H1 (cell line): ENCODE measurements around the gene ZNF521. TPM values are rescaled to one million over a fixed set of nuclear protein-coding genes. Genes with fewer than 3 reads are reported as not detected.

ENCODE experiments used
- CTCF ChIA-PET: fragments of 300-600 bp; sonication (Branson Sonifier 250); formaldehyde crosslinking; loops from one replicate; lab custom pipeline; 2021; ENCODE audit not compliant: partially characterized antibody; lab: Charles Lee
- POLR2A ChIA-PET: fragments of 300-600 bp; sonication (Branson Sonifier 250); formaldehyde crosslinking; loops from one replicate; lab custom pipeline; 2021; ENCODE audit warnings: inconsistent platforms; ENCODE audit not compliant: partially characterized antibody; lab: Charles Lee
- DNase-seq, 2 experiments: peaks; one replicate each; pipeline versions ENCODE4 v3.0.0 to v3.0.0-alpha.2; 2010 to 2022; ENCODE audit warnings: low spot score in 2 of 2, low read depth in 1 of 2, mixed read lengths in 1 of 2
- FAIRE-seq: peaks from 2 replicates; lab custom pipeline; 2011; peaks lifted over from hg19 to GRCh38; lab: Jason Lieb, UNC
- H2AFZ ChIP-seq: 2 replicates; pipeline ENCODE4 v1.8.1; 2012; ENCODE audit warnings: low read length, inconsistent platforms
- H2AK5ac ChIP-seq: 2 replicates; pipeline ENCODE4 v1.6.1; 2013; ENCODE audit warnings: low read depth, low read length
- H2BK120ac ChIP-seq: replicated peaks from 2 replicates; pipeline ENCODE3; 2013; ENCODE audit warnings: low read depth, low read length, inconsistent platforms
- H2BK12ac ChIP-seq: 2 replicates; pipeline ENCODE4 v1.6.1; 2013; ENCODE audit warnings: low read depth, low read length
- H2BK15ac ChIP-seq: 2 replicates; pipeline ENCODE4 v1.6.1; 2013; ENCODE audit warnings: low read length
- H2BK20ac ChIP-seq: 2 replicates; pipeline ENCODE4 v1.6.1; 2013; ENCODE audit warnings: low read length
- H2BK5ac ChIP-seq: 2 replicates; pipeline ENCODE4 v1.6.1; 2013; ENCODE audit warnings: low read depth, low read length
- H3K14ac ChIP-seq: 2 replicates; pipeline ENCODE4 v1.6.1; 2013; ENCODE audit warnings: inconsistent platforms; ENCODE audit not compliant: insufficient read length
- H3K18ac ChIP-seq: 2 replicates; pipeline ENCODE4 v1.6.1; 2013; ENCODE audit warnings: low read length; ENCODE audit errors: extremely low read depth
- H3K23ac ChIP-seq: 2 replicates; pipeline ENCODE4 v1.6.1; 2013; ENCODE audit warnings: inconsistent platforms; ENCODE audit not compliant: insufficient read length
- H3K23me2 ChIP-seq: 2 replicates; pipeline ENCODE4 v1.6.1; 2013; ENCODE audit warnings: low read depth, low read length
- H3K27ac ChIP-seq: 2 replicates; pipeline ENCODE4 v1.6.1; 2011; ENCODE audit warnings: low read depth, low read length, inconsistent platforms
- H3K27me3 ChIP-seq, 4 experiments: replicated peaks in 1 of 4; 1 replicate in 1 of 4; 2 replicates in 3 of 4; pipeline versions ENCODE4 v1.6.1 to v1.8.1; 2011 to 2013; ENCODE audit warnings: low read length in 3 of 4, mild to moderate bottlenecking in 3 of 4, inconsistent platforms in 2 of 4, mixed read lengths in 2 of 4, moderate library complexity in 1 of 4; ENCODE audit not compliant: control insufficient read depth in 3 of 4, insufficient read depth in 3 of 4; ENCODE audit errors: extremely low read depth in 1 of 4
- H3K36me3 ChIP-seq, 4 experiments: 2 replicates each; pipeline versions ENCODE4 v1.6.1 to v1.8.1; 2011 to 2013; ENCODE audit warnings: mild to moderate bottlenecking in 4 of 4, low read length in 3 of 4, moderate library complexity in 2 of 4, control low read depth in 1 of 4, inconsistent platforms in 1 of 4; ENCODE audit not compliant: insufficient read depth in 4 of 4, control insufficient read depth in 2 of 4
- H3K4ac ChIP-seq: replicated peaks from 2 replicates; pipeline ENCODE3; 2013; ENCODE audit warnings: low read length, low read depth, mixed read lengths, inconsistent platforms; ENCODE audit not compliant: insufficient read length
- H3K4me1 ChIP-seq, 4 experiments: replicated peaks in 1 of 4; 1 replicate in 1 of 4; 2 replicates in 3 of 4; pipeline versions ENCODE4 v1.6.1 to v1.8.1; 2011 to 2013; ENCODE audit warnings: low read length in 3 of 4, inconsistent platforms in 2 of 4, mixed read lengths in 1 of 4; ENCODE audit not compliant: insufficient read depth in 4 of 4, control insufficient read depth in 3 of 4
- H3K4me2 ChIP-seq, 2 experiments: 2 replicates each; pipeline versions ENCODE4 v1.6.1 to v1.8.1; 2011 to 2013; ENCODE audit warnings: low read depth in 2 of 2, low read length in 2 of 2, control low read depth in 1 of 2, inconsistent platforms in 1 of 2, mild to moderate bottlenecking in 1 of 2; ENCODE audit not compliant: insufficient read depth in 1 of 2
- H3K4me3 ChIP-seq, 4 experiments: fragments of 200-600, 300-600 bp in 1 of 4; sonication (generic), shearing (Covaris generic), sonication (Bioruptor Twin) in 1 of 4; 2 replicates each; pipeline versions ENCODE4 v1.5.1 to v1.8.1; 2011 to 2016; ENCODE audit warnings: low read length in 4 of 4, low read depth in 3 of 4, control low read depth in 2 of 4, inconsistent platforms in 2 of 4, mild to moderate bottlenecking in 2 of 4, mixed read lengths in 1 of 4, moderate library complexity in 1 of 4; ENCODE audit not compliant: insufficient read depth in 2 of 4; ENCODE audit errors: extremely low read depth in 1 of 4
- H3K56ac ChIP-seq: replicated peaks from 2 replicates; pipeline ENCODE3; 2013; ENCODE audit warnings: low read depth, mild to moderate bottlenecking, mixed read lengths, low read length, inconsistent platforms; ENCODE audit not compliant: insufficient read length
- H3K79me1 ChIP-seq: 2 replicates; pipeline ENCODE4 v1.6.1; 2013; ENCODE audit warnings: low read depth, low read length, control low read depth
- H3K79me2 ChIP-seq, 2 experiments: 2 replicates each; pipeline versions ENCODE4 v1.6.1 to v1.8.1; 2012 to 2013; ENCODE audit warnings: low read length in 2 of 2, mild to moderate bottlenecking in 2 of 2, inconsistent platforms in 1 of 2; ENCODE audit not compliant: insufficient read depth in 2 of 2, control insufficient read depth in 1 of 2
- H3K9ac ChIP-seq, 4 experiments: replicated peaks in 1 of 4; 1 replicate in 1 of 4; 2 replicates in 3 of 4; pipeline versions ENCODE4 v1.6.1 to v1.8.1; 2011 to 2013; ENCODE audit warnings: low read depth in 3 of 4, low read length in 3 of 4, control low read depth in 2 of 4, mild to moderate bottlenecking in 2 of 4, moderate library complexity in 2 of 4, inconsistent platforms in 1 of 4; ENCODE audit errors: extremely low read depth in 1 of 4
- H3K9me3 ChIP-seq, 2 experiments: 2 replicates each; pipeline versions ENCODE4 v1.6.1 to v1.8.1; 2012 to 2013; ENCODE audit warnings: mild to moderate bottlenecking in 2 of 2, moderate library complexity in 2 of 2, control low read depth in 1 of 2, inconsistent platforms in 1 of 2, low read depth in 1 of 2, low read length in 1 of 2, mixed read lengths in 1 of 2; ENCODE audit not compliant: insufficient read depth in 2 of 2
- H4K20me1 ChIP-seq, 2 experiments: replicated peaks in 1 of 2; 2 replicates each; pipeline versions ENCODE3 to v1.8.1; 2011 to 2013; ENCODE audit warnings: inconsistent platforms in 2 of 2, low read length in 2 of 2, mild to moderate bottlenecking in 1 of 2; ENCODE audit not compliant: insufficient read depth in 2 of 2, control insufficient read depth in 1 of 2
- H4K5ac ChIP-seq: 2 replicates; pipeline ENCODE4 v1.6.1; 2013; ENCODE audit warnings: low read length, low read depth, mixed read lengths, inconsistent platforms; ENCODE audit not compliant: insufficient read length
- H4K8ac ChIP-seq: 2 replicates; pipeline ENCODE4 v1.8.0; 2013; ENCODE audit warnings: mild to moderate bottlenecking, moderate library complexity, low read length, inconsistent platforms; ENCODE audit not compliant: insufficient read depth; ENCODE audit errors: extremely low read depth
- H4K91ac ChIP-seq: replicated peaks from 2 replicates; pipeline ENCODE3; 2013; ENCODE audit warnings: low read length, mixed read lengths, inconsistent platforms; ENCODE audit not compliant: insufficient read length
- BACH1 ChIP-seq: IDR thresholded peaks from 2 replicates; pipeline ENCODE4 v1.6.1; 2012; ENCODE audit warnings: low read length, improper control_type of control experiment
- CBX5 ChIP-seq: fragments of 300-800, 300-1000 bp; sonication (generic); IDR thresholded peaks from 2 replicates; pipeline ENCODE4 v1.7.1; 2016; ENCODE audit warnings: antibody characterized with exemption, low read length, low read depth
- CREB1 ChIP-seq: IDR thresholded peaks from 2 replicates; pipeline ENCODE4 v1.6.1; 2012; ENCODE audit warnings: inconsistent platforms
- EP300 ChIP-seq, 2 experiments: IDR thresholded peaks; 1 replicate in 1 of 2; 2 replicates in 1 of 2; pipeline ENCODE4 v1.6.1; 2011 to 2012; ENCODE audit warnings: low read depth in 2 of 2, low read length in 2 of 2, mild to moderate bottlenecking in 2 of 2, borderline replicate concordance in 1 of 2, inconsistent platforms in 1 of 2, moderate library complexity in 1 of 2
- HDAC2 ChIP-seq, 2 experiments: fragments of 300-600 bp in 1 of 2; sonication (generic) in 1 of 2; IDR thresholded peaks; 2 replicates each; pipeline ENCODE4 v1.6.1; 2011 to 2012; ENCODE audit warnings: low read depth in 2 of 2, low read length in 2 of 2, mild to moderate bottlenecking in 2 of 2, moderate library complexity in 2 of 2, borderline replicate concordance in 1 of 2, inconsistent platforms in 1 of 2
- HDAC6 ChIP-seq: IDR thresholded peaks from one replicate; pipeline ENCODE4 v1.7.1; 2012; ENCODE audit warnings: low read depth, mild to moderate bottlenecking, inconsistent platforms, low read length, moderate library complexity
- KDM5A ChIP-seq: fragments of 200-600 bp; IDR thresholded peaks from 2 replicates; pipeline ENCODE4 v1.7.1; 2012; ENCODE audit warnings: mild to moderate bottlenecking, low read length, inconsistent platforms, mixed read lengths
- MAFK ChIP-seq: IDR thresholded peaks from 2 replicates; pipeline ENCODE4 v1.6.1; 2012; ENCODE audit warnings: low read depth, mild to moderate bottlenecking, improper control_type of control experiment, low read length
- RAD21 ChIP-seq, 2 experiments: IDR thresholded peaks in 1 of 2; conservative IDR thresholded peaks in 1 of 2; 2 replicates each; pipeline ENCODE4 v1.6.1; 2011; ENCODE audit warnings: low read depth in 2 of 2, low read length in 2 of 2, improper control_type of control experiment in 1 of 2, inconsistent platforms in 1 of 2, mild to moderate bottlenecking in 1 of 2, moderate library complexity in 1 of 2
- SIX5 ChIP-seq: IDR thresholded peaks from 2 replicates; pipeline ENCODE4 v1.6.1; 2011; ENCODE audit warnings: mild to moderate bottlenecking, low read depth, low read length
- TAF1 ChIP-seq: IDR thresholded peaks from 2 replicates; pipeline ENCODE4 v1.6.1; 2011; ENCODE audit warnings: mild to moderate bottlenecking, low read depth, low read length
- WGBS, 2 experiments: shearing (Covaris generic) in 1 of 2; methylation state at CpG; one replicate each; pipeline versions ENCODE4 v1.1.6 to v1.1.7; 2013 to 2015; ENCODE audit warnings: low lambda C conversion rate in 2 of 2, mixed read lengths in 2 of 2, inconsistent platforms in 1 of 2, low coverage in 1 of 2, missing lambda C conversion rate in 1 of 2; ENCODE audit not compliant: insufficient replicate concordance in 2 of 2, insufficient coverage in 1 of 2, insufficient read length in 1 of 2; ENCODE audit errors: extremely low coverage in 1 of 2, missing lambda C conversion rate in 1 of 2; 5-methylcytosine and 5-hydroxymethylcytosine counted together
- polyA plus RNA-seq, 7 experiments: library from polyadenylated mRNA; depleted of rRNA in 3 of 7; stranded (reverse) in 5 of 7; unstranded in 2 of 7; fragments of >200 nt in 5 of 7; fragments of 200-250 nt in 2 of 7; gene quantifications; 1 replicate in 5 of 7; 2 replicates in 1 of 7; 4 replicates in 1 of 7; pipeline versions ENCODE4 v1.2.1 to v1.2.3, GENCODE V29; 2011 to 2013; ENCODE audit warnings: missing spikeins in 2 of 7, mixed read lengths in 2 of 7
- total RNA-seq: library from RNA; stranded (reverse); fragmentation: NEBNext Ultra II Directional; extraction: Animal tissue kit (Norgen Biotek cat#: 25700); gene quantifications from 2 replicates; pipeline ENCODE4 v1.2.1, GENCODE V29; 2021
- TF ChIP-seq, protein P1 (sequence below), 3 experiments: IDR thresholded peaks; 1 replicate in 2 of 3; 2 replicates in 1 of 3; pipeline versions ENCODE4 v1.5.1 to v1.6.1; 2011; ENCODE audit warnings: low read length in 3 of 3, mild to moderate bottlenecking in 3 of 3, inconsistent platforms in 2 of 3, low read depth in 1 of 3, moderate library complexity in 1 of 3; ENCODE audit not compliant: insufficient read depth in 1 of 3; ENCODE audit errors: control extremely low read depth in 1 of 3

The ZNF521 gene
- total and polyA plus RNA-seq, 2 of the 8 experiments (the other 6 are each of a cell fraction or from before 2014, with no cell fraction given) = 9.5 to 15.8 TPM

GRCh38 chr18:25038261-25038660, 313.7 kb downstream of the ZNF521 start:
- H2AK5ac ChIP-seq = no peak overlapping the region
- H3K56ac ChIP-seq = no peak overlapping the region
- H4K20me1 ChIP-seq = peaks cover 0 to 1% of the 10 kb centered on the region in 2 experiments
- no peak overlapping the region for H3K4ac ChIP-seq
- no peak overlapping the region for H4K91ac ChIP-seq
- H3K27me3 ChIP-seq = peaks cover 0 to 7% (median 2%) of the 10 kb centered on the region in 4 experiments; a peak in 3 of 7 replicates
- no peaks in the 10 kb centered on the region for H3K79me1 ChIP-seq
- H2BK5ac ChIP-seq = no peak overlapping the region
- CTCF ChIA-PET = no interaction called here
- no peak for FAIRE-seq
- H3K4me2 ChIP-seq = no peak overlapping the region
- H3K9me3 ChIP-seq = no peaks in the 10 kb centered on the region
- H3K79me2 ChIP-seq = no peaks in the 10 kb centered on the region
- 88% methylated on average over 8 of the region's 8 CpGs; no CpG with 5 or more reads in 1 of the 2 experiments for WGBS, 2 experiments
- DNase-seq = no peak
- H3K36me3 ChIP-seq = no peaks in the 10 kb centered on the region
- H2BK15ac ChIP-seq = no peak overlapping the region
- no peak overlapping the region for H3K18ac ChIP-seq
- no peak overlapping the region for H2BK12ac ChIP-seq
- no peaks in the 10 kb centered on the region for H3K23me2 ChIP-seq
- no peak overlapping the region for H4K8ac ChIP-seq
- H3K4me3 ChIP-seq = no peak overlapping the region
- H4K5ac ChIP-seq = no peak overlapping the region
- H3K27ac ChIP-seq = no peak overlapping the region
- no peak overlapping the region for H3K9ac ChIP-seq
- POLR2A ChIA-PET = no interaction called here
- no peak overlapping the region for H2BK20ac ChIP-seq
- no peak overlapping the region for H3K23ac ChIP-seq
- H3K14ac ChIP-seq = no peak overlapping the region
- H3K4me1 ChIP-seq = peaks cover 0 to 6% (median 2%) of the 10 kb centered on the region in 4 experiments; a peak in 3 of 7 replicates
- H2BK120ac ChIP-seq = no peak overlapping the region
- H2AFZ ChIP-seq = no peak overlapping the region
- TF ChIP-seq CREB1 = no peak
- no peak for TF ChIP-seq HDAC2 (IDR thresholded peaks at IDR 0.05; ENCODE audit: borderline replicate concordance in 1 of 2, low read depth in 2 of 2, low read length in 2 of 2)
- TF ChIP-seq RAD21 (IDR thresholded peaks at IDR 0.05 in 1 of 2, conservative IDR thresholded peaks at IDR 0.05 in 1 of 2; ENCODE audit: low read depth in 2 of 2, low read length in 2 of 2) = no peak
- no peak for TF ChIP-seq KDM5A
- no peak for TF ChIP-seq BACH1
- no peak for TF ChIP-seq MAFK
- TF ChIP-seq, protein P1, sequence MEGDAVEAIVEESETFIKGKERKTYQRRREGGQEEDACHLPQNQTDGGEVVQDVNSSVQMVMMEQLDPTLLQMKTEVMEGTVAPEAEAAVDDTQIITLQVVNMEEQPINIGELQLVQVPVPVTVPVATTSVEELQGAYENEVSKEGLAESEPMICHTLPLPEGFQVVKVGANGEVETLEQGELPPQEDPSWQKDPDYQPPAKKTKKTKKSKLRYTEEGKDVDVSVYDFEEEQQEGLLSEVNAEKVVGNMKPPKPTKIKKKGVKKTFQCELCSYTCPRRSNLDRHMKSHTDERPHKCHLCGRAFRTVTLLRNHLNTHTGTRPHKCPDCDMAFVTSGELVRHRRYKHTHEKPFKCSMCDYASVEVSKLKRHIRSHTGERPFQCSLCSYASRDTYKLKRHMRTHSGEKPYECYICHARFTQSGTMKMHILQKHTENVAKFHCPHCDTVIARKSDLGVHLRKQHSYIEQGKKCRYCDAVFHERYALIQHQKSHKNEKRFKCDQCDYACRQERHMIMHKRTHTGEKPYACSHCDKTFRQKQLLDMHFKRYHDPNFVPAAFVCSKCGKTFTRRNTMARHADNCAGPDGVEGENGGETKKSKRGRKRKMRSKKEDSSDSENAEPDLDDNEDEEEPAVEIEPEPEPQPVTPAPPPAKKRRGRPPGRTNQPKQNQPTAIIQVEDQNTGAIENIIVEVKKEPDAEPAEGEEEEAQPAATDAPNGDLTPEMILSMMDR (IDR thresholded peaks at IDR 0.05; ENCODE audit: control extremely low read depth in 1 of 3, insufficient read depth in 1 of 3, low read depth in 1 of 3, low read length in 3 of 3) = no peak
- no peak for TF ChIP-seq EP300 (IDR thresholded peaks at IDR 0.05; ENCODE audit: borderline replicate concordance in 1 of 2, low read depth in 2 of 2, low read length in 2 of 2)
- TF ChIP-seq TAF1 = no peak
- TF ChIP-seq CBX5 = no peak
- TF ChIP-seq HDAC6 = no peak
- TF ChIP-seq SIX5 = no peak
